Type B pancreatic cell (in vitro differentiated cells): ENCODE data around the gene CHST15. TPM values are rescaled to one million over a fixed set of nuclear protein-coding genes. Genes with fewer than 3 reads are reported as not detected.

ENCODE experiments used
- DNase-seq: peaks from one replicate; pipeline ENCODE4 v3.0.0; 2021; ENCODE audit warnings: mixed read lengths; ENCODE audit not compliant: unreplicated experiment; ENCODE audit errors: extremely low spot score
- H3K27ac Mint-ChIP-seq: 2 replicates; pipeline ENCODE4 v1.8.0; 2021; ENCODE audit warnings: mild to moderate bottlenecking, mixed read lengths
- H3K27me3 Mint-ChIP-seq: 2 replicates; pipeline ENCODE4 v1.8.0; 2021; ENCODE audit warnings: mixed read lengths
- H3K36me3 Mint-ChIP-seq: 2 replicates; pipeline ENCODE4 v1.8.0; 2021; ENCODE audit warnings: mixed read lengths
- H3K4me1 Mint-ChIP-seq: one replicate; pipeline ENCODE4 v1.8.0; 2021; ENCODE audit warnings: mixed read lengths; ENCODE audit not compliant: unreplicated experiment
- H3K4me3 Mint-ChIP-seq: 2 replicates; pipeline ENCODE4 v1.8.0; 2021; ENCODE audit warnings: mild to moderate bottlenecking, mixed read lengths
- H3K9me3 Mint-ChIP-seq: 2 replicates; pipeline ENCODE4 v1.8.0; 2021; ENCODE audit warnings: mixed read lengths
- CTCF ChIP-seq: fragments of 200-600 bp; sonication (generic); conservative IDR thresholded peaks from 2 replicates; pipeline ENCODE4 v1.5.0; 2021; ENCODE audit warnings: antibody characterized with exemption, mild to moderate bottlenecking
- total RNA-seq: library from RNA; stranded (reverse); gene quantifications from 2 replicates; pipeline ENCODE4 v1.2.1, GENCODE V29; 2021; ENCODE audit warnings: low replicate concordance

CHST15 gene
- total RNA-seq, 1 donor from 2014 or later, result 22.9 TPM

GRCh38 chr10:124109261-124109660 is 15.9 kb upstream of the CHST15 start:
- Mint-ChIP-seq H3K9me3 (no peaks in the 10 kb centered on the region), H3K4me3 (no peak overlapping the region), H3K4me1 (peaks cover 30% of the 10 kb centered on the region), H3K27ac (no peak overlapping the region), H3K27me3 (peaks cover 20% of the 10 kb centered on the region), H3K36me3 (no peaks in the 10 kb centered on the region)
- no peak for DNase-seq
- TF ChIP-seq CTCF, result no peak

GRCh38 chr10:124107072-124107471 is 13.7 kb upstream of the CHST15 start:
- H3K27ac Mint-ChIP-seq, result peak overlapping the region; percentile 81

GRCh38 chr10:124106241-124106879 is 13.0 kb upstream of the CHST15 start:
- DNase-seq, result no peak
- H3K27ac Mint-ChIP-seq, result peak overlapping the region; percentile 81
- H3K4me3 Mint-ChIP-seq, result peak overlapping the region; percentile 47

More at GRCh38 chr10:124107072-124107471, 13.7 kb upstream of the CHST15 start:
- no peak overlapping the region for H3K4me3 Mint-ChIP-seq
- H3K27me3 Mint-ChIP-seq, result peaks cover 11% of the 10 kb centered on the region
- H3K9me3 Mint-ChIP-seq, result no peaks in the 10 kb centered on the region
- H3K4me1 Mint-ChIP-seq, result peaks cover 26% of the 10 kb centered on the region
- H3K36me3 Mint-ChIP-seq, result no peaks in the 10 kb centered on the region
- no peak for DNase-seq
- TF ChIP-seq CTCF, result no peak

GRCh38 chr10:124105594-124105993 is 12.2 kb upstream of the CHST15 start:
- no peak overlapping the region for H3K4me3 Mint-ChIP-seq
- peaks cover 26% of the 10 kb centered on the region for H3K4me1 Mint-ChIP-seq
- peaks cover 8% of the 10 kb centered on the region for H3K27me3 Mint-ChIP-seq
- H3K9me3 Mint-ChIP-seq, result no peaks in the 10 kb centered on the region
- H3K36me3 Mint-ChIP-seq, result no peaks in the 10 kb centered on the region
- no peak for DNase-seq
- no peak for TF ChIP-seq CTCF
- peak overlapping the region; percentile 81 for H3K27ac Mint-ChIP-seq

More at GRCh38 chr10:124106241-124106879, 13.0 kb upstream of the CHST15 start:
- TF ChIP-seq CTCF, result no peak
- H3K9me3 Mint-ChIP-seq, result no peaks in the 10 kb centered on the region
- peaks cover 26% of the 10 kb centered on the region for H3K4me1 Mint-ChIP-seq
- H3K27me3 Mint-ChIP-seq, result peaks cover 11% of the 10 kb centered on the region
- no peaks in the 10 kb centered on the region for H3K36me3 Mint-ChIP-seq

- Mint-ChIP-seq H3K9me3 (no peaks in the 10 kb centered on the region), H3K36me3 (no peaks in the 10 kb centered on the region), H3K27me3 (peaks cover 5% of the 10 kb centered on the region), H3K4me3 (no peak overlapping the region), H3K4me1 (peaks cover 26% of the 10 kb centered on the region), H3K27ac (no peak overlapping the region)
- TF ChIP-seq CTCF, result no peak
- no peak for DNase-seq
Observed at GRCh38 chr10:124105045-124105444, 11.6 kb upstream of the CHST15 start.
